BLaER1 treated with 17β-estradiol and CSF1 and Interleukin-3, amounts not matched to agents 10 nM and 100 nM (cell line): ENCODE results near the gene OSBP2.
A peak's percentile ranks its signal among the peaks of the same experiment; 100 is the strongest.

ENCODE experiments used
- H3K27ac ChIP-seq, 11 experiments: shearing (Covaris generic); formaldehyde crosslinking; 2 replicates each; pipeline ENCODE4 v1.8.1; 2022
- H3K27me3 ChIP-seq, 11 experiments: shearing (Covaris generic); formaldehyde crosslinking; 2 replicates each; pipeline ENCODE4 v1.8.1; 2022
- H3K36me3 ChIP-seq, 11 experiments: shearing (Covaris generic); formaldehyde crosslinking; 2 replicates each; pipeline ENCODE4 v1.8.1; 2022
- H3K4me1 ChIP-seq, 10 experiments: shearing (Covaris generic); formaldehyde crosslinking; 2 replicates each; pipeline ENCODE4 v1.8.1; 2022
- H3K4me2 ChIP-seq, 11 experiments: shearing (Covaris generic); formaldehyde crosslinking; 2 replicates each; pipeline ENCODE4 v1.8.1; 2022
- H3K4me3 ChIP-seq, 10 experiments: shearing (Covaris generic); formaldehyde crosslinking; 2 replicates each; pipeline ENCODE4 v1.8.1; 2022
- H3K9ac ChIP-seq, 11 experiments: shearing (Covaris generic); formaldehyde crosslinking; 2 replicates each; pipeline ENCODE4 v1.8.1; 2022
- H3K9me3 ChIP-seq, 11 experiments: shearing (Covaris generic); formaldehyde crosslinking; replicated peaks in 1 of 11; 2 replicates each; pipeline ENCODE4 v1.8.1; 2022
- H4K20me1 ChIP-seq, 11 experiments: shearing (Covaris generic); formaldehyde crosslinking; 2 replicates each; pipeline ENCODE4 v1.8.1; 2022
- Cebpa-rat ChIP-seq, 11 experiments: shearing (Covaris generic); IDR thresholded peaks; 2 replicates each; pipeline ENCODE4 v1.8.1; 2022

Gene OSBP2

DNA sequence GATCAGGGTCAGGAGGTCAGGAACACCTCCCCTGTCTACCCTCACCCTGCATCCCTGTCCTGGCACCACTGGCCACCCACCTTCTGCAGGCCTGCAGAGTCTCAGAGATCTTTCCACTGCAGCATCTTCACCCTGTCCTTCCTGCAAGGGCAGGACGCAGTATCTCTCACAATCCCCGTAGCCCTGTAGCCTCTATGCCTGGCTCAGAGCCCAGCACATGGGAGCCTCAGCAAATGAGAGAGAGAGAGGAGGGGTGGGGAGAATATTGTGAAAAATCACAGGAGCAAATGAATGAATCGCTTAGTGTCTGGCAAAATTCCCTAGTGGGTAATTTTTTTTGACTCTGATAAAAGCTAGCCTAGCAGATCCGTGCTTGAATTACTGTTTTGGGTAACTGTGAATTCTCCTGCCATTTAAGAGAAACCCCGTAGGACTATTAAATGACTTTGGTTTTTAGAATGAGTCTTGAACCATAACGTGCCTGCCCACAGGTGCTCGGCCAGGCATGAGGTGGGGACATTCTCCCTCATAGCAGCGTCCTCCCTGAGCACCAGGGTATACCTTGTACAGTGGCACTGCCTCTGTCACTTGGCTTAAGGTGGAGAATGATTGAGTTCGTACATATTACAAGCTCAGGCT is 182.4 kb downstream of the OSBP2 start:
- Histone ChIP-seq H3K27ac (0 out of 22 replicates have a peak overlapping the region, but pooled peaks of 1 of the 11 experiments have one; percentile 22), H3K4me2 (peak overlapping the region in 9 of 11 experiments; percentile 15 to 98 (median 80); a peak in 17 of 22 replicates), H3K9ac (peak overlapping the region in 2 of 11 experiments; percentile 7 to 37; a peak in 1 of 22 replicates), H3K27me3 (no peaks in the 10 kb centered on the region), H4K20me1 (peaks cover 0 to 12% (median 0%) of the 10 kb centered on the region in 11 experiments; a peak in 2 of 22 replicates), H3K4me1 (peaks cover 5 to 69% (median 59%) of the 10 kb centered on the region in 10 experiments; a peak in 19 of 20 replicates), H3K36me3 (no peaks in the 10 kb centered on the region), H3K4me3 (no peak overlapping the region), H3K9me3 (no peaks in the 10 kb centered on the region)
- TF ChIP-seq Cebpa-rat (IDR thresholded peaks at IDR 0.05) = no peak

DNA sequence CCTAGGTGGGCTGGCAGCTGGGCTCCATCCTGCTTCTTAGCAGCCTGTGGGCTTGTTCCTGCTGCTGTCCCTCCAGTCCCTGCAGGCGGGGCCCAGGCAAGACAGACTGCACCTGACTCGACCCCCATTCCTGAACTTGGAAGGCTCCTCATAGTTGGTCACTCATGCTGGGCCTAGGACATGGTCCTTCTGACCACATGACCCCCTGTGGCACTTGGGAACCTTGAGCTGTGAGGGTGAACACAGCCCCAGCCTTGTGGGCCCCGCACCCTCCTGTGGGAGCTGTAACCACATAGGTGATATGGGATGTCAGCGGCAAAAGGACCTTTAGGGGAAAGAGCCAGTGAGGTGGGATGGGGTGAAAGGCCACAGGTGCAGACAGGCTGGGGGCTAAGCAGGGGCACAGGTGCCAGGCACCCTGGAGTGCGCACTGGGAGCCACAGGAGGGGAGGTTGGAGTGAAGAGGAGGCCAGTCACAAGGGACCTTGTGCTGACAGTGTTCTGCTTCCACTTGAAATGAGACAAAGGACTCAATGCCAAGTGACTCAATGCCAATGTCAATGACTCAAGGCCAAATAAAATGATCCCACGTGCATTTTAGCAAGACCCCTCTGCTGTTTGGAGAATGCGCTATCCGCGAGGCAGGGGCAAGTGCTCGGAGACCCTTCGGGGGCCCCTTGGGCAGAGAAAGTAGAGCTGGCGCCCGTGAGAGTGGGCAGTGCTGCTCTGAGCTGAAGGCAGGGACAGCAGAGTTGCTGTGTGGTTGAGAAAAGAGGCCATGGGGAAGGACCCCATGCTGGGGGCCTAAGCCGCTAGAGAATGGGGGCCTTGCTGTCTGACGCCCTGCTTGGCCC is 183.2 kb downstream of the OSBP2 start:
- H3K9ac ChIP-seq = 0 out of 22 replicates have a peak overlapping the region, but pooled peaks of 1 of the 11 experiments have one; percentile 59
- H3K4me2 ChIP-seq = peak overlapping the region in 9 of 11 experiments; percentile 53 to 98 (median 80); a peak in 17 of 22 replicates
- H3K4me3 ChIP-seq = no peak overlapping the region
- H3K4me1 ChIP-seq = peaks cover 5 to 69% (median 59%) of the 10 kb centered on the region in 10 experiments; a peak in 19 of 20 replicates
- H3K9me3 ChIP-seq = no peaks in the 10 kb centered on the region
- no peak for TF ChIP-seq Cebpa-rat (IDR thresholded peaks at IDR 0.05)
- peak overlapping the region in 2 of 11 experiments; percentile 9 to 59; a peak in 2 of 22 replicates for H3K27ac ChIP-seq
- no peaks in the 10 kb centered on the region for H3K36me3 ChIP-seq
- H4K20me1 ChIP-seq = peaks cover 0 to 12% (median 0%) of the 10 kb centered on the region in 11 experiments; a peak in 2 of 22 replicates
- H3K27me3 ChIP-seq = no peaks in the 10 kb centered on the region

DNA sequence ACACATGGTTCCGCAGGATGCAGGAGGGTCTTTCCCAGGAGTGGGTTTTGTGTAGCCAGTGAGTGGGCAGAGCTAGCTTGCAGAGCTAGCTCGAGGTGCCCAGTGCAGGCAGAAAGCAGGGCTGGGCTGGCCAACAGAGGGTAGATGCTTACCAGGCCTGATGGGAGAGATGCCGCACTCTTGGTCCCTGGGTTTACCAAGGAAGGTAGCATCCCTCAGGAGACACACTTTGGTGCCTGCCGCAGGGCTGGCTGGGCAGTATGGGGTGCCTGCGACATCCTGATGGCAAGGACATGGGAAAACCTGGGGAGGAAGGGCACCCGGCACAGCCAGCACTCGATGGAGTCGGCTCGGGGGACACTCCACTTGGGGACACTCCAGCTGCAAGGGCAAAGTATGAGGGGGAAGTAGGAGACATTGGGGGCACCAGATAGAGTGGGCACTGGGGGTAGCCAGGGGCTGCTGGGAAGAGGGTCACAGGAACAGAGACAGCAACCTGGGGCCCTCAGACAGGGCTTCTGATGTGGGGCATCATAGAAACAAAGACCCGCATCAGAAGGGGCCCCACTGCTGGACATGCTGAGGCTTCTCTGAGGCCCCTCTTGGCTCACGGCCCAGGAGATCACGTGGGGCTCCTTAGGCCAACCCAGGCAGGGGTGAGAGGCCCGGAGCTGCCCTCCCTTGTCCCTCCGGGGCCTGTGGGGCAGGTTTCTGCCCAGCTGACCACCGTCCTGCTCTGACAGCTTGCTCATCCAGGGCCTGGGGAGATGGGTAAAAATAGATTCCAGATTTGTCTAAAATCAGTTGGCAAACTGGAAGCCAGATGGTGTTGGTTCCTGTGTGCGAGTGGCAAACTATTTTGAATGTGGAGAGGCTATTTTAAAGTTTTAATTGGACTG is 184.1 kb downstream of the OSBP2 start:
- Histone ChIP-seq H3K4me1 (peaks cover 5 to 72% (median 59%) of the 10 kb centered on the region in 10 experiments; a peak in 19 of 20 replicates), H4K20me1 (peaks cover 0 to 12% (median 0%) of the 10 kb centered on the region in 11 experiments; a peak in 2 of 22 replicates), H3K9me3 (no peaks in the 10 kb centered on the region), H3K4me3 (no peak overlapping the region; a peak in 1 of 20 replicates), H3K27me3 (no peaks in the 10 kb centered on the region), H3K9ac (peak overlapping the region in 5 of 11 experiments; percentile 20 to 59 (median 42); a peak in 5 of 22 replicates), H3K4me2 (peak overlapping the region in 10 of 11 experiments; percentile 3 to 98 (median 78); a peak in 19 of 22 replicates), H3K27ac (peak overlapping the region in 7 of 11 experiments; percentile 3 to 62 (median 46); a peak in 12 of 22 replicates), H3K36me3 (no peaks in the 10 kb centered on the region)
- no peak for TF ChIP-seq Cebpa-rat (IDR thresholded peaks at IDR 0.05)

DNA sequence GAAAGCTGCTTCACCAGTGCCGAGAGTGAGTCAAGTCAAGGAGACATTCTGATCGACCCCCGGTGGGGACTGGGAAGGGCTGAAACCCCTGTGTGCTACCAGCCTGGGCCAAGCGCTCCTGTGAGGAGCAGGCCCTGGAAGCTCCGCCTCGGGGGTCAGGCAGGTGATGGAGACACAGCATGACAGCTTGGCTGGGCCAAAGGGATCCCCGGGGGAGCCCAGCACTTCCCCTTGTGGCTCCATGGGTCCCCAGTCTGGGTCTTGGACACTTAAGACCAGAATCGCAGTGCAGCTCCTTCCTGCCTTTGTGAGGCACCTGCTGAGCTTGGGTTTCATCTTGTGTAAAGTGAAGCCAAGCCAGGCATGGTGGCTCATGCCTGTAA is 184.7 kb downstream of the OSBP2 start:
- H3K27ac ChIP-seq = peak overlapping the region in 5 of 11 experiments; percentile 28 to 62 (median 46); a peak in 6 of 22 replicates
- peak overlapping the region in 10 of 11 experiments; percentile 3 to 98 (median 78); a peak in 18 of 22 replicates for H3K4me2 ChIP-seq
- no peaks in the 10 kb centered on the region for H3K27me3 ChIP-seq
- H4K20me1 ChIP-seq = peaks cover 0 to 12% (median 0%) of the 10 kb centered on the region in 11 experiments; a peak in 2 of 22 replicates
- peaks cover 5 to 79% (median 61%) of the 10 kb centered on the region in 10 experiments; a peak in 19 of 20 replicates for H3K4me1 ChIP-seq
- H3K36me3 ChIP-seq = no peaks in the 10 kb centered on the region
- H3K4me3 ChIP-seq = no peak overlapping the region; a peak in 1 of 20 replicates
- no peaks in the 10 kb centered on the region for H3K9me3 ChIP-seq
- peak overlapping the region in 5 of 11 experiments; percentile 20 to 59 (median 42); a peak in 5 of 22 replicates for H3K9ac ChIP-seq
- TF ChIP-seq Cebpa-rat (IDR thresholded peaks at IDR 0.05) = no peak

DNA sequence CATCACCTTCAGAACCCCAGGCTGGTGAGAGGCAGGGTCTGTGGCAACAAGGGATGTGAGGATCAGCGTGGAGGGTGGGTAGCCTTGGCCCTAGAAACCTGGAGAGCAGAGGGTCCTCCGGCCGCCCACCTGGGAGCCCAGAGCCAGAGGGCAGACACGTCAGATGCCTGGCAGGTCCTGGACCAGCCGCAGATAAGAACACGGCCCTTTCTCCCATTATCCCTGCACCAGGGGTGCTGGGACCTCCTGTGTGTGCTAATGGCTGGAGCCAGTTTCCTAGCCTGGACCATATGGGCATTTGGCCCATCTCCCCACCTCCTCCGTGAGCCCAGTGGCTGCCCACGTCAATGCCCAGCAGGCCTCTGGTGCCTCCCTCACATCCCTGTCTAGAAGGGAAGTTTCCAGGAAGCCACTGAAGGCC is 185.5 kb downstream of the OSBP2 start:
- H3K4me3 ChIP-seq = no peak overlapping the region
- no peaks in the 10 kb centered on the region for H3K9me3 ChIP-seq
- H3K27me3 ChIP-seq = no peaks in the 10 kb centered on the region
- peaks cover 5 to 87% (median 68%) of the 10 kb centered on the region in 10 experiments; a peak in 19 of 20 replicates for H3K4me1 ChIP-seq
- peaks cover 0 to 12% (median 0%) of the 10 kb centered on the region in 11 experiments; a peak in 2 of 22 replicates for H4K20me1 ChIP-seq
- H3K9ac ChIP-seq = no peak overlapping the region
- H3K27ac ChIP-seq = peak overlapping the region in 1 of 11 experiments; percentile 62; a peak in 1 of 22 replicates
- TF ChIP-seq Cebpa-rat (IDR thresholded peaks at IDR 0.05) = no peak
- no peaks in the 10 kb centered on the region for H3K36me3 ChIP-seq
- H3K4me2 ChIP-seq = peak overlapping the region in 8 of 11 experiments; percentile 71 to 98 (median 84); a peak in 15 of 22 replicates

DNA sequence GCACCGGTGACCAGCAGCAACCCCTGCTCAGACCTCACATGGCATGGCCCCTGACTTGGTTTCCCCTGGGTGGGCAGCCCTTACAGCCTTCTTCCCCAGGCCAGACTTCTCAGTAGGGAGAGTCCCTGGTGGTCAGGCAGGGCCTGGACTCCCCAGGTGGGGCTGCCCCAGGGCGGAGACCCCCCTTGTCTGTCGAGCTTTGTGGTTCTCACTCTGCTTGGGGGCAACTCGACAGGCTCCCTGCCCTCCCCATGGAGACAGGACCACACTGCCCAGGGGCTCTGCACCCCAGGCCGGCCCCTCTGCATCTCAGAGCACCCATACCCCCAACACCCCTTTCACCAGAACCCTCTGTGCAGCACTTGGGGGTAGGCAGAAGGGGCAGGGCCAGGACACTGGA is 186.2 kb downstream of the OSBP2 start:
- Histone ChIP-seq H3K9me3 (no peaks in the 10 kb centered on the region), H3K4me3 (no peak overlapping the region), H3K9ac (0 out of 22 replicates have a peak overlapping the region, but pooled peaks of 1 of the 11 experiments have one; percentile 44), H3K4me2 (peak overlapping the region in 6 of 11 experiments; percentile 74 to 98 (median 88); a peak in 11 of 22 replicates), H3K36me3 (no peaks in the 10 kb centered on the region), H3K4me1 (peaks cover 5 to 85% (median 69%) of the 10 kb centered on the region in 10 experiments; a peak in 19 of 20 replicates), H3K27ac (peak overlapping the region in 1 of 11 experiments; percentile 34; a peak in 2 of 22 replicates), H4K20me1 (peaks cover 0 to 12% (median 0%) of the 10 kb centered on the region in 11 experiments; a peak in 2 of 22 replicates), H3K27me3 (no peaks in the 10 kb centered on the region)
- no peak for TF ChIP-seq Cebpa-rat (IDR thresholded peaks at IDR 0.05)

DNA sequence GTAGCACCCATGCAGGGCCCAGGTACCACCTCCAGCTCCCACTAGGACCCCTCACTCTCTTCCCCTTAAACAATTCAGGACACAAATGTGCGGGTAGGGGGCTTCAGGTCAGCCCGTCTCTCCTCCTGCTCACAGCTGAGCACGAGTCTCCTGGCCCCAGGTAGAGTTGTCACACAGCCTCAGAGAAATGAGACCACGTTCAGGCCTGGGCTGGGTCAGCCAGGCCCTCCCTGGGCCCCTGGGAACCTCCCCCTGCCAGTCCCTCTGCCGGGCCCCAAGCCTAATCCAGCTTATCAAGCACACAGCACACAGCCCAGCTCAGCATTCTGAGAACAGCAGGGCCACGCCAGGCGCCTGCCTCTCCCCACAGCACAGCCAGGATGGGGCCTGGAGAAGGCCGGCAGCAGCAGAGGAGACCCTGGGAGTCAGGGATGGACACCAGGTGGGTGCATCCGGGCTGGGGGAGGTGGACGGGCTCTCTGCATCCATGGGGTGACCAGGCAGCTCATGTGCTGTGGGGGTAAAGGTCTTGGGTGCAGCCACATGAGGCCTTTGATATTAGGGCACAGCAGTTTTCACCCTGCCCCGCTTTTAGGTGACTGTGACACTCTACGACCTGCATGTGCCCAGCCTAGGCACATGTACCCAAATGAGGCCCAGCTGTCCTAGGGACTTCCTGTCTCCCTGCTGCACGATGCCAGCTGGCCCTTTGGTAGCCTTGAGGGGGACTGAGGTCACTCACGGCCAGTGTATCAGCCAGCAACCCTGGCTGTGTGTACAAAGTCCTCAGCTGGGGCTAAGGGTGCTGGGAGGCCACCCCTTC is 186.9 kb downstream of the OSBP2 start:
- Histone ChIP-seq H3K36me3 (no peaks in the 10 kb centered on the region), H3K4me1 (peaks cover under 1 to 78% (median 62%) of the 10 kb centered on the region in 10 experiments; a peak in 19 of 20 replicates), H3K4me2 (peak overlapping the region in 5 of 11 experiments; percentile 6 to 98 (median 89); a peak in 8 of 22 replicates), H3K4me3 (no peak overlapping the region), H3K27me3 (no peaks in the 10 kb centered on the region), H4K20me1 (peaks cover 0 to 12% (median 0%) of the 10 kb centered on the region in 11 experiments; a peak in 2 of 22 replicates), H3K9ac (peak overlapping the region in 4 of 11 experiments; percentile 21 to 44 (median 27); a peak in 4 of 22 replicates), H3K9me3 (no peaks in the 10 kb centered on the region), H3K27ac (peak overlapping the region in 2 of 11 experiments; percentile 20 to 34; a peak in 2 of 22 replicates)
- no peak for TF ChIP-seq Cebpa-rat (IDR thresholded peaks at IDR 0.05)
